Measurements from ENCODE around the gene PHF14.

GRCh38 chr7:11133436-11133959 is 159.8 kb downstream of the PHF14 start:
- TF ChIP-seq POLR2A (IDR thresholded peaks at IDR 0.05; ENCODE audit: low read depth) (no peak), CTCF (IDR thresholded peaks at IDR 0.05) (no peak)
